Heart right ventricle (tissue), 16 donors: Measurements from ENCODE around the gene RBBP5. TPM values are rescaled to one million over a fixed set of nuclear protein-coding genes. Genes with fewer than 3 reads are reported as not detected.

Experiments used
- ATAC-seq, 8 donors: fragments of 200-7000 bp; cut with Tn5 transposase; one replicate each; pipeline ENCODE4 v1.9.1; 2020; ENCODE audit warnings: mild to moderate bottlenecking in 8 of 8, moderate library complexity in 8 of 8, moderate number of reproducible peaks in 1 of 8
- DNase-seq, 2 donors: peaks; one replicate each; pipeline ENCODE4 v3.0.0-alpha.2; 2020
- H3K27ac ChIP-seq, 10 donors: fragments of 200-600 bp; sonication (generic) in 2 of 10; one replicate each; pipeline versions ENCODE4 v1.5.0 to v1.8.0; 2020 to 2022; ENCODE audit warnings: mild to moderate bottlenecking in 3 of 10
- H3K27me3 ChIP-seq, 7 donors: fragments of 200-600 bp; one replicate each; pipeline ENCODE4 v1.8.0; 2021 to 2022; ENCODE audit warnings: mild to moderate bottlenecking in 2 of 7
- H3K36me3 ChIP-seq, 9 donors: fragments of 200-600 bp; sonication (generic) in 1 of 9; one replicate each; pipeline versions ENCODE4 v1.5.0 to v1.8.0; 2020 to 2022; ENCODE audit warnings: mild to moderate bottlenecking in 2 of 9
- H3K4me1 ChIP-seq, 9 donors: fragments of 200-600 bp; sonication (generic) in 1 of 9; one replicate each; pipeline versions ENCODE4 v1.5.0 to v1.8.0; 2020 to 2022; ENCODE audit warnings: mild to moderate bottlenecking in 4 of 9
- H3K4me3 ChIP-seq, 10 donors: fragments of 200-600 bp; sonication (generic) in 2 of 10; one replicate each; pipeline versions ENCODE4 v1.5.0 to v1.8.0; 2020 to 2022; ENCODE audit warnings: mild to moderate bottlenecking in 7 of 10, moderate library complexity in 2 of 10
- H3K9me3 ChIP-seq, 11 donors: fragments of 200-600 bp in 10 of 11; sonication (generic) in 2 of 11; one replicate each; pipeline versions ENCODE4 v1.5.0 to v1.8.0; 2013 to 2022; ENCODE audit warnings: mild to moderate bottlenecking in 2 of 11, control low read depth in 1 of 11, moderate library complexity in 1 of 11
- WGBS, 2 donors: extraction: QIAGEN DNeasy Blood & Tissue Kit; methylation state at CpG; one replicate each; pipeline ENCODE4 v1.1.7; 2013; ENCODE audit warnings: inconsistent platforms in 1 of 2; 5-methylcytosine and 5-hydroxymethylcytosine counted together
- intact Hi-C, 10 donors: fragments of 100-400 bp; cut with DNase I; formaldehyde crosslinking; loops; one replicate each; pipeline versions ENCODE4 v1.11.1 to v1.14.2; 2022
- polyA plus RNA-seq, 2 donors: library from polyadenylated mRNA; stranded (reverse); fragments of 200-250 nt; gene quantifications; one replicate each; pipeline ENCODE4 v1.2.3, GENCODE V29; 2013
- total RNA-seq, 10 donors: library from RNA; stranded (reverse); fragmentation: NEBNext Ultra II Directional in 3 of 10; extraction: Animal tissue kit (Norgen Biotek cat#: 25700) in 3 of 10; gene quantifications; one replicate each; pipeline versions ENCODE4 v1.2.1 to v1.2.4, GENCODE V29; 2021 to 2023
- TF ChIP-seq, protein P1 (sequence below), 9 donors: fragments of 200-600 bp; sonication (generic) in 2 of 9; IDR thresholded peaks; one replicate each; pipeline versions ENCODE4 v1.5.0 to v1.8.0; 2021 to 2022; ENCODE audit warnings: antibody characterized with exemption in 9 of 9, mild to moderate bottlenecking in 5 of 9, moderate library complexity in 1 of 9
- donor health status: Arrhythmogenic right ventricular cardiomyopathy.
- donor health status: ischemic (EF 13 %, LVEDD 7.1; RV severe dilation, severe dysfunction).
- donor health status: healthy with polysubstance abuse.
- donor health status: DM: no; HTN: yes; CAD: no.
- donor health status: DM: no; HTN: no; CAD: no.
- donor health status: ischemic (EF 25% LVEDD 6.9; RV normal size, moderate dysfunction).
- donor health status: ischemic (EF 25% LVEDD 5.7; RV mildly dilated, moderate dysfunction).
- donor health status: healthy.
- donor health status: DM: yes; HTN: yes; CAD: no.
- donor health status: Ischemic cardiomyopathy.
- donor health status: ischemic (EF 35%, LVEDD 5.7; RV mildly dilated, moderate dysfunction).
- donor health status: nonischemic (EF 11% LVEDD 7.7; RV severe dilation, severe dysfunction).
- donor health status: DM: yes; HTN: yes; CAD: no.
- donor health status: PGD.
- donor health status: ischemic (EF 29% LVEDD 5.4; RV normal size, mild dysfunction).
- donor health status: nonischemic (EF 23%, LVEDD 6.1; RV moderate dilation, normal function).

Gene RBBP5
- total and polyA plus RNA-seq, 12 donors = 3.4 to 12.4 (median 9.0) TPM

DNA sequence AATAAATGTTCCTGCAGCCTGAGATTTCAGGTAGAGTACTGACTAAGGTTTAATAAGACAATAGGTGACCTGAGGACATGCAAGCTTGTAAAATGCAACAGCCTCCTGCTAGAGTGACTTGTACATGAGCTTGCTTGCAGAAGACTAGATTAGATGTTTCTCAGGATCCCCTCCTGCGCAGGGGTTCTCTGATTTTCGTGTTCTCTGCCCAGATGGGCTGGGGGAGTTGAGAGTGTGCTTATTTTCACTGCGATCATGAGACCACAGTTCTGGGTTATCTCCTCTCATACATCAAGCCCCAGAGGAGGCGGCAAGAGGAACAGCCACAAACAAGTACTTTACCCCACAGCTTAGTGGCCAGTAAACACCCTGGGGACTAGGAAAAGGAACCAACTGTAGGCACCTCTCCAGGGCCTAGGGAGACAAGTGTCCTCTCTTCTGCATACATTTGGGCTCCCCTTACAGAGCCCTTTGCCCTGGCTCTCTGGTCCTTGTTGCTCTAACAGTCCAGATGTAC lies 45.5 kb downstream of the RBBP5 start:
- Histone ChIP-seq H3K27me3 (no peaks in the 10 kb centered on the region), H3K4me3 (no peak overlapping the region), H3K27ac (no peak overlapping the region), H3K36me3 (no peaks in the 10 kb centered on the region), H3K4me1 (peaks cover 0 to 17% (median 6%) of the 10 kb centered on the region in 9 donors), H3K9me3 (no peaks in the 10 kb centered on the region)
- TF ChIP-seq, protein P1, sequence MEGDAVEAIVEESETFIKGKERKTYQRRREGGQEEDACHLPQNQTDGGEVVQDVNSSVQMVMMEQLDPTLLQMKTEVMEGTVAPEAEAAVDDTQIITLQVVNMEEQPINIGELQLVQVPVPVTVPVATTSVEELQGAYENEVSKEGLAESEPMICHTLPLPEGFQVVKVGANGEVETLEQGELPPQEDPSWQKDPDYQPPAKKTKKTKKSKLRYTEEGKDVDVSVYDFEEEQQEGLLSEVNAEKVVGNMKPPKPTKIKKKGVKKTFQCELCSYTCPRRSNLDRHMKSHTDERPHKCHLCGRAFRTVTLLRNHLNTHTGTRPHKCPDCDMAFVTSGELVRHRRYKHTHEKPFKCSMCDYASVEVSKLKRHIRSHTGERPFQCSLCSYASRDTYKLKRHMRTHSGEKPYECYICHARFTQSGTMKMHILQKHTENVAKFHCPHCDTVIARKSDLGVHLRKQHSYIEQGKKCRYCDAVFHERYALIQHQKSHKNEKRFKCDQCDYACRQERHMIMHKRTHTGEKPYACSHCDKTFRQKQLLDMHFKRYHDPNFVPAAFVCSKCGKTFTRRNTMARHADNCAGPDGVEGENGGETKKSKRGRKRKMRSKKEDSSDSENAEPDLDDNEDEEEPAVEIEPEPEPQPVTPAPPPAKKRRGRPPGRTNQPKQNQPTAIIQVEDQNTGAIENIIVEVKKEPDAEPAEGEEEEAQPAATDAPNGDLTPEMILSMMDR (IDR thresholded peaks at IDR 0.05) = no peak
- intact Hi-C loops = loop anchor here in 1 of 10 donors (10.0 kb wide), 1 partner anchor 178 kb away; no protein-coding TSS in a partner anchor
- no peak for ATAC-seq
- WGBS, 2 donors = 72 to 76% methylated on average over 4 of the region's 4 CpGs
- no peak for DNase-seq

DNA sequence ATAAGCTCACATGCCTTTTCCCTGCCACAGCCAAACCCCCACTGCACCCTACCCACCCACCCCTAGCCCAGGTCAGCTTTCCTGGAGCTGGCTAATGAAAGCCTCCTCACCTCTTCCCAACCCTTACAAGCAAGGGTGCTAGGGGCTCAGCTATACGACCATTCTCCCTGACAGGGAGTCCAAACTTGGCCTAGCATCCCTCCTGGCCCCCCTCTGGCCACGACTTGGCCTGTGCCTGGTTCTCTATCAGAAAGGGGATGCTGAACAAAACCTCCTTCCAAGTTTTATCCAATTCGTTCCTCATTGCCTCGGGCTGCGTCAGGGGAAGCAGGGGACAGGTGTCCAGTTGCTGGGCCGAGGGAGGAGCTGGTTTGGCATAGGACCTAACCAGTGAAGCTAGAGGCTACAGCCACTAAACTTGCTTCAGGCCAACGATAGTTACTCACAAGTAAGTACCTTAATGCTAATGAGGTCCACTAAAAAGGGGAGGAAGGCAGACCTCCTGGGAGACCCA lies 46.1 kb downstream of the RBBP5 start:
- Histone ChIP-seq H3K27me3 (no peaks in the 10 kb centered on the region), H3K4me3 (no peak overlapping the region), H3K9me3 (no peaks in the 10 kb centered on the region), H3K27ac (no peak overlapping the region), H3K36me3 (no peaks in the 10 kb centered on the region), H3K4me1 (peaks cover 0 to 17% (median 6%) of the 10 kb centered on the region in 9 donors)
- TF ChIP-seq, protein P1 (IDR thresholded peaks at IDR 0.05) = no peak
- WGBS, 2 donors = 69 to 78% methylated on average over 7 of the region's 7 CpGs
- no peak for ATAC-seq
- intact Hi-C loops = loop anchor here in 1 of 10 donors (10.0 kb wide), 1 partner anchor 179 kb away; no protein-coding TSS in a partner anchor
- DNase-seq = no peak

DNA sequence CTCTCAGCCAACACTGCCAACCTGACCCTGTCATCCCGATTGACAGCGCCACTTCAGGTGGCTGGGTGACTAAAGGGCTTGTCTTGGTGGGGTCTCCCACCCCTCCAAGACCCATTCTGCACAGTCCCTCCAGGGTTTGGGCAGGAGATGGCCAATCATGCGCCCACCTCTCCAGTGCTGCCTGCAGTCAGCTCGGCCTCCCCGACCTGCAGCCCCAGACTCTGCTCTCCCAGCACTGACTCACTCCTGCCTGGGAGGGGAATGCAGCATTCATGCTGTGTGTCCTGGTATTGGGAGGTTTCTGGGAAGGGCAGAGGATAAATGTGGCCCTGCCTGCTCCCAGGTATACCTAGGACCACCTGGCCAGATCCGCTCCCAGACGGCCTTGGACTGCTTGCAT lies 47.3 kb downstream of the RBBP5 start:
- 89 to 90% methylated on average over 7 of the region's 7 CpGs for WGBS, 2 donors
- no peaks in the 10 kb centered on the region for H3K36me3 ChIP-seq
- H3K9me3 ChIP-seq = no peaks in the 10 kb centered on the region
- intact Hi-C loops = loop anchor here in 1 of 10 donors (10.0 kb wide), 1 partner anchor 180 kb away; no protein-coding TSS in a partner anchor
- no peaks in the 10 kb centered on the region for H3K27me3 ChIP-seq
- DNase-seq (no peak), ATAC-seq (no peak)
- H3K4me3 ChIP-seq = no peak overlapping the region
- no peak overlapping the region for H3K27ac ChIP-seq
- TF ChIP-seq, protein P1 (IDR thresholded peaks at IDR 0.05) = no peak
- H3K4me1 ChIP-seq = peaks cover 0 to 17% (median 6%) of the 10 kb centered on the region in 9 donors

DNA sequence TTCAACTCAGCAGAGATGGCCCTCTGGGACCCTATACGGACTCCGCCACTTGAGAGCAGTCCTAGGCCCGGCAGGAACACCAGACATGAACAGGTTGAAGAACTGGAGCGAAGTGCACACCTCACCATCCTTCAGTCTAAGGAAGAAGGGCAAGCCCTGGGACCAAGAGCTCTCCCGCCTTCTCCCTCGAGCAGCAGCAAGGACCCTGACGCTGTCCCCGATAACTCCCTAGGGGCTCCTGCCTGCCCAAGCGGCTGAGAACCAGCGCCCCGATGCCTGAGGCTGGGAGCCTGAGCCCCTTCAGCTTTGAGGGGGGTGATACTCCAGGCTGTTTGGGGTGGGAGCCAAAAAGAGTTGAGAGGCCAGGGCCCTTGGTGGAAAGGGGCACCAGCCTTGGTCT lies 47.7 kb downstream of the RBBP5 start:
- Histone ChIP-seq H3K27me3 (no peaks in the 10 kb centered on the region), H3K9me3 (no peaks in the 10 kb centered on the region), H3K4me3 (no peak overlapping the region), H3K27ac (no peak overlapping the region), H3K4me1 (peaks cover 0 to 17% (median 6%) of the 10 kb centered on the region in 9 donors), H3K36me3 (no peaks in the 10 kb centered on the region)
- ATAC-seq = no peak
- intact Hi-C loops = loop anchor here in 1 of 10 donors (10.0 kb wide), 1 partner anchor 181 kb away; no protein-coding TSS in a partner anchor
- DNase-seq = no peak
- TF ChIP-seq, protein P1 (IDR thresholded peaks at IDR 0.05) = no peak
- 89 to 91% methylated on average over 11 of the region's 11 CpGs for WGBS, 2 donors
